Measurements from ENCODE around the gene CHSY1.
"Not testable (repeated sequence)": the region's sequence is repeated elsewhere in the genome, so short reads cannot be mapped to it uniquely, and the experiment has no call there.

CHSY1 gene, protein sequence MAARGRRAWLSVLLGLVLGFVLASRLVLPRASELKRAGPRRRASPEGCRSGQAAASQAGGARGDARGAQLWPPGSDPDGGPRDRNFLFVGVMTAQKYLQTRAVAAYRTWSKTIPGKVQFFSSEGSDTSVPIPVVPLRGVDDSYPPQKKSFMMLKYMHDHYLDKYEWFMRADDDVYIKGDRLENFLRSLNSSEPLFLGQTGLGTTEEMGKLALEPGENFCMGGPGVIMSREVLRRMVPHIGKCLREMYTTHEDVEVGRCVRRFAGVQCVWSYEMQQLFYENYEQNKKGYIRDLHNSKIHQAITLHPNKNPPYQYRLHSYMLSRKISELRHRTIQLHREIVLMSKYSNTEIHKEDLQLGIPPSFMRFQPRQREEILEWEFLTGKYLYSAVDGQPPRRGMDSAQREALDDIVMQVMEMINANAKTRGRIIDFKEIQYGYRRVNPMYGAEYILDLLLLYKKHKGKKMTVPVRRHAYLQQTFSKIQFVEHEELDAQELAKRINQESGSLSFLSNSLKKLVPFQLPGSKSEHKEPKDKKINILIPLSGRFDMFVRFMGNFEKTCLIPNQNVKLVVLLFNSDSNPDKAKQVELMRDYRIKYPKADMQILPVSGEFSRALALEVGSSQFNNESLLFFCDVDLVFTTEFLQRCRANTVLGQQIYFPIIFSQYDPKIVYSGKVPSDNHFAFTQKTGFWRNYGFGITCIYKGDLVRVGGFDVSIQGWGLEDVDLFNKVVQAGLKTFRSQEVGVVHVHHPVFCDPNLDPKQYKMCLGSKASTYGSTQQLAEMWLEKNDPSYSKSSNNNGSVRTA

DNA sequence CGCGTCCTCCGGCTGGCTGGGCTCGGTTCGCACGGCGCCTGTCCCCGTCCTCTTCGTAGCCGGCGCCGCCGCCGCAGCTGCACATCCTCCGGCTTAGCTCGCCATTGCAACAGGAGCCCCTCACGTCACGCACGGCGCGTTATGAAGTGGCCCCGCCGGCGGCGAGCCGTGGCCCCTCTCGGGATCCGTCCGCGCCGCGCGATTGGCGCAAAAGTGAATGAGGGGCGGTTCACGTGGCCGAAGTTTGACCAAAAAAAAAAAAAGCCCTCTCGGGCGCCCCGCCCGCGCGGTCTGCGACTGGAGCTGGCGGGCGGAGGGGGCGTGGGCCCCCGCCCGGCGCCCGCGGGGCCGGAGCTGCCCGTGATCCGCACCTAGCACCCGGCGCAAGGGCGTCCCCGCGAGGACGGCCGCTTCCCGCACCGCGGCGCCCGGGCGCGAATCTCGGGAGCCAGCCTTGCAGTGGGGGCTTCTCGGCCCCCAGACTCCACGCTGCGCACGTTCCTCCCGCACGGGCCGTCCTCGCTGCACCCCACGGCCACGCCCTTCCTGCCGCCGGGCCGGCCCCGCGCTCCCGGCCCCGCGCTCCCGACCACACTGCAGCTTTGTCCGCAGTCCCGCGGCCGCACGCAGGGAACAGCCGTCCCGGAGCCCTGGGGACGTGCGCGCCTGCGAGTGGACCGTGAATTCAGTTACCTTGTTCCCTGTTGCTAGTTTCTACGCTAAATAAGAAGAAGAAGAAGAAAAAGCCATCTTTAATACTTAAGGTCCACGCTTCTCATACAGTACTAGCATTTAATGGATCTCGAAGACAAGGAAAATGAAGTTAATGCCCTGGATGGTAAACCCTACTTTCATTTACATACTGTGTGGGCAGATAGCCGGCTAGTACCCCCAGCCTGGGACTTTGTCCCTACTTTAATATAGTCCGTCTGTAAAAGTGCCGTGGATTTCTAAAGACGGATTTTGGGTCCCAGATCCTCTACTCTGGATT lies at the start of gene CHSY1:
CHSY1 (minus strand) TSS at position 219 of the 991 bp plus-strand sequence. CDS start 592 bp downstream, outside the sequence.
- DNase-seq, result peak; percentile 91

DNA sequence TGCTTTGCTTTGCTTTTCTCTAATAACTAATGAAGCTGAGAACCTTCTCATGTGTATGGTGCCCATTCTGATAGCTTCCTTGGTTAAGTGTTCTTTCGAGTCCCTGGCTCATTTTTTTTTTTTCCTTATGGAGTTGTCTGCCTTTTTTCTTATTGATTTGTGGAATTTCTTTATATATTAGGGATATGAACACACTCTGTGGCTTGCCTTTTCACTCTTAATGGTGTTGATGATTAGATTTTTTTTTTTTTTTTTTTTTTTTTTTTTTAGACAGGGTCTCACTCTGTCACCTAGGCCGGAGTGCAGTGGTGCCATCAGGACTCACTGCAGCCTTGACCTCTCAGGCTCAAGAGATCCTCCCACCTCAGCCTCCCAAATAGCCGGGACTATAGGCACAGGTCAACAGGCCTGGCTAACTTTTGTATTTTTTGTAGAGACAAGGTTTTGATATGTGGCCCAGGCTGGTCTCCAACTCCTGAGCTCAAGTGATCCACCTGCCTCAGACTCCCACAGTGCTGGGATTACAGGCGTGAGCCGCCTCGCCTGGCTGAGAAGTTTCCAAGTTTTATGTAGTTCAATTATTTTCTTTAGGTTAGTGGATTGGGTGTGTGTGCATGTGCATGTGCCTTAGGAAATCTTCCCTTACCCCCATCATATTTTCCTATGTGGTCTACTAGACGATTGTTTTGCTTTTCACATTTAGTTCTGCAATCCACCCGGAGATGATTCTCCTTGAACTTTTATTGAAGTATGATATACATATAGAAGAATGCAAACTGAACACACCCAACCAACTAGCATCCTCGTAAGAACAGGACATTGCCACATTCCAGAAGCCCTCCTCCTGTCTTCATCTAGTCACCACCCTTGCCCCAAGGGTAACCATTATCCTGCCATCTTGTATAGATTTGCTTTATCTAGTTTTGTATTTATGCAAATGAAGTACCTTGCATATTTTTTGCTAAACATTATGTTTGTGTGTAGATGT lies 44.9 kb upstream of the CHSY1 start:
- no peak for DNase-seq

DNA sequence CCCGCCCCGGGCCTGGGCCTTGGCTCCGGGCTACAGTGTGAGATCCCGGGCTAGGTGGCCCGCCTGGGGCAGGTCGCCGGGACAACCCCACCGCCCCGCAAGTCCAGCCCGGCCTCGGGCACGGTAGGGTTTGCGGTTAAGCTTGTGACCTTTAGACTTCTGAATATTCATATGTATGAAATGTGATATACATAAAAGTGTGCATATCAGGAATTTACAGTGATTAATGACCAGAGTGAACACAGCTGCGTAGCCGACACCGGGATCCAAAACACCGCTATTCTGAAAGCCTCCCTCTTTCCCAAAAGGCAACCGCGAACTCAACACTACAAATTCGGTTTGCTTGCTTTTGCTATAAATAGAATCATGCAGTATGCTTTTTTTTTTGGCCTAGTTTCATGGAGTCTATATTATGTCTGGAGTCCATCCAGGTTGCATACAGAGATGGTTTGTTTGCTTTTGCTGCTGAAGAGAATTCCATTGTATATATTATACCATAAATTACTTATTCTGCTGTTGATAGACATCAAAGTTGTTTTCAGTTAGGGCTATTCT lies 43.8 kb upstream of the CHSY1 start:
- no peak for DNase-seq

DNA sequence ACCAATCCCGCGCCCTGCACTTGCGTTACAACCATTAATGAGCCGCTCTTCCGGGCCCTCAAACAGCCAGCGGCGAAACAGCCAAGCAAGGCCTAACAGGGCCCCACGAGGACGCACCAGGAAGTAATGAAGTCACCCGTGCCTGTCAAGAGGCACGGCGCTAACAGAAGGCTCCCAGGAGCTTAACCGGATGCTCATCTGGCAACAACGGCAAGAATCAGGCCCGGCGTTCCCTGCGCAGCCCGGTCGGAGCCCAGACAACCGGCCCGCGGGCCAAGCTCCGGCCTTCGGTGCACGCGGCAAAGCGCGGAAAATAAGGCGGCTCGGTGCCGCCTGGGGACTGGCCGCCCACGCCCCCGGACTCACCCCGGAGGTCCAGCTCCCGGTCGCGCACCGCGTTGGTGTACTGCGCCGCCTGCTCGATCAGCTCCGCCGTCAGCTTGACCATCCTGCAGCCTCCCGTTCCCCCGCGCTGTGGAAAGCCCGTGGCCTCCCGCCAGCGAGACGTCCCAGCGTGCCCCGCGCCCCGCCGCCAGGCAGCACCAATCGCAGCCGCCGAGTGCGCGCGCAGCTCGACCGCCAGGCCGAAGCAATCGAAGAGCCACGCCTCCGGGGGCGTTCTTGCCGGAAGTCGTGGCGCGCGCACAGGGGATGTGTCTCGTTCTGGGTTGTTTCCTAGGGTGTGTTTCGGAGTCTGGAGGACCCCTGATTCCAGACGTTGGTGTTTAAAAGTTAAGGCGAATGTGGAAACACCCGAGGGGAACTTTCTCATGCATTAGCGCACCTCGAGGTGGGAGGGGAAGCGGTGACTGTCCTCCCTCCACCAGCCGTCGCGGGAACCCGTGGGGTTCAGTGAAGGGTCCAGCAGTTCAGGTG lies 43.1 kb upstream of the CHSY1 start, which contains the start of gene SNRPA1:
SNRPA1 (minus strand) TSS at position 518 of the 876 bp plus-strand sequence; CDS start at position 448, 70 bp downstream.
- peak; percentile 96 for DNase-seq

DNA sequence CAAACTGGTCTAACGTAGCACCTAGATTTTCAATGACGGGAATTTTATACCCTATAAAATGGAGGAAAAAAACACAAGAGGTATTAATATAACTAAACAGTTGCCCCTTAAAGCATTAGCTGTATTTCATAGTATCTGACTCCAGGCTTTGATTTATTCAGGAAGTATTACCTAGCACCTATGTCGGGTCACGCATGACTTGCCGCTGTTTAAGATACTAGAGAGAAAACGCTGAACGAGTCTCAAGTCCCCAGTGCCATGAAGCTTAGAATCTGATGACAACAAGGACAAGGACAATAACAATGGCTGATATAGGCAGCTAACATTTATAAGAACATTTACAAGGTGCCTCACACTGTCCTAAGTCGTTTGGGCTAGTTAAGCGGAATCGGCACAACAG lies 41.3 kb upstream of the CHSY1 start:
- DNase-seq, result no peak

DNA sequence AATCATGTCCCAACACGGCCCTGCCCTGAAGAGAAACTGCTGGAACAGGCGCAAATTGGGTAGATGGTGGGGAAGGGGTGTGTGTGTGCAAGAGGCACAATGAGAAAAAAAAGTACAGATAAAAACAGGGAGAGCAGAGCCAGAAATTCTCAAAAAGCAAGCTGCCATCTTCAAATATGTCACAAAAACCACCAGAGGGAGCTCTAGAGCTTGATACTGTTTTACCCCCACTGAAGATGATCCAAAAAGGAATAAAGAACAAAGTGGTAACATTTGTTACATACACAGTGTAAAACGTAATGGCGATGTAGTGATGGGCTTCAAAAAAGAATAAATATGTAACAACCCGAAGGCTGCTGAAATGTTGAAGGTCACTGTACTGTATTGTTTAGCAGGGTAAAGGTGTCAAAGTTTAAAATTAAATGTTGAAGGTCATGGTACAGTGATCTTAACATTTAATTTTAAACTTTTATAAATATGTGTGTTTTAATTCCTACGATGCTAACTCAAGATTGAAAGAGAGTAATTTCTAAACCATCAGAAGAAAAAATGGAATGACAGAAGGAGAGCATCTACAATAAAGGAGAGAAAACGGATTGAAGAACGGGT lies 37.2 kb upstream of the CHSY1 start:
- peak; percentile 75 for DNase-seq

DNA sequence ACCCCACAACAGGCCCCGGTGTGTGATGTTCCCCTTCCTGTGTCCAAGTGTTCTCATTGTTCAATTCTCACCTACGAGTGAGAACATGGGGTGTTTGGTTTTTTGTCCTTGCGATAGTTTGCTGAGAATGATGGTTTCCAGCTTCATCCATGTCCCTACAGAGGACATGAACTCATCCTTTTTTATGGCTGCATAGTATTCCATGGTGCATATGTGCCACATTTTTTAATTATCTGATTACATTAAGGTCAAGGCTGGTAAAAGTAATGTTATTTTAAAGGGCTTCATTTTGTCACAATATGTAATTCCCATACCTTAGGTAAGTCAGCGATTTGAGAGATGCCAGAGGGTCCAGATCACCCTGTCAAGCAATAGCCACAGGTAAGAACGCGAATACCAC lies 35.5 kb upstream of the CHSY1 start:
- not testable (repeated sequence) for DNase-seq

DNA sequence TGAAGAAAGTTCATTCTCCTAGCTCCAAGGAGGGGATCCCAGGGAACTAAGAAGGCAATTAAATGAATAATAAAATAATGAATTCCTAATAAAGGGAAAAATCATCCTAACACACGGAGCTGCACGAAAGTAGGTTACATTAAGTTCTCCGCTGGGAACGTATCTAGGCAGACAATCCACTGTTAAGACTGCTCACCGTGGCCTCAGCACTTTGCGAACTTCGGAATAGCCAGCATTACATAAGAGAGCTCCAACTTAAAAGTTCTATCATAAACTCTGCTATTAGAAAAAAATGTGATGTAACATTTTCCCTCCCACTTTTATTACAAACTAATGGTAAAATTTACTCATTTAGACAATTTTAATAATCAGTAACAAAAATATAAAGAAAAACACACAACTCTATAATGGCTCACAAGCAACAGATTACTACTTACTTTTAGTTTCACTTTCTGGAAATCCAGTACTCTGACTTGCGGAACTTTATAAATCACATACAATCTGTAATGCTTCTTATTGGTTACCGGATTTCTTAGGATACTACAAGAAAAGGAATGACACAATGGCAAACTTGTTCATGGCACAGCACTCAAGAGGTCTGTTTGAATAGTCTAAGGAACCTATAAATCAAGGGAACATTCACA lies 34.7 kb upstream of the CHSY1 start:
- no peak for DNase-seq

DNA sequence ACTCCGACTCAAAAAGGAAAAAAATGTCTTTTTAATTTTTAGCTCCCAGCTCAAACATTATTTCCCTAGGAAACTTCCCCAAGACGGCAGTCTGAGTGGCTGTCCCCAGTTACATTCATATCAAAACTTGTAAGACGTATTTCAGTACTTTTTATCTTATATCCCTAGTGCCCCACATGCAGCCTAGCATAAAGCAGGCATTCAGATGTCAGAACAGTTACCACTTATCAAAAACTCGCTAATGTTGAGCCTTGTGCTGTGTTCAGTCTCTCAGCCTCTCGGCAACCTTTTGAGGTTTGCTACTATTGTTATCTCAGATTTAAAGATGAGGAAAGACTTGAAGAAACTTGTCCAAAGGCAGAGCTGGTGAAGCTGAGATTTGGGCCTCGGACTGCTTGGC lies 32.1 kb upstream of the CHSY1 start:
- DNase-seq, result no peak

DNA sequence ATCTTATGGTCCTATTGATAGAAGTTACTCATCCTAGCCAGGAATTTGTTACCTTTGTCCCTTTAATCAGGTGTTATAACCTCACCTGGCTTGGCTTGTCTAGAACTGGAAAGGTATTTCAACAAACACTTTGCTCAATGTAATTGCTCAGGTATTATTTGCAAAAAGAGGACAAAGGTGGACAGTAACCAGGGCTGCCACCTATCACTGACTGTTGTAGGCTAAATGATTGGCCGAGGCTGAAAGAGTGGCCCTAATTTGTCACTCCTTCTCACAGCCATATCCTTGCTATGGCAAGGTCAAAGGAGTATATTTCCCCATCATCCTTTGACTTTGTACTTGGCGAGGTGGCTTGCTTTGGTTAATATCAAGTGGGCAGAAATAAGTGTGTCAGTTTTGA lies 28.2 kb upstream of the CHSY1 start:
- no peak for DNase-seq

DNA sequence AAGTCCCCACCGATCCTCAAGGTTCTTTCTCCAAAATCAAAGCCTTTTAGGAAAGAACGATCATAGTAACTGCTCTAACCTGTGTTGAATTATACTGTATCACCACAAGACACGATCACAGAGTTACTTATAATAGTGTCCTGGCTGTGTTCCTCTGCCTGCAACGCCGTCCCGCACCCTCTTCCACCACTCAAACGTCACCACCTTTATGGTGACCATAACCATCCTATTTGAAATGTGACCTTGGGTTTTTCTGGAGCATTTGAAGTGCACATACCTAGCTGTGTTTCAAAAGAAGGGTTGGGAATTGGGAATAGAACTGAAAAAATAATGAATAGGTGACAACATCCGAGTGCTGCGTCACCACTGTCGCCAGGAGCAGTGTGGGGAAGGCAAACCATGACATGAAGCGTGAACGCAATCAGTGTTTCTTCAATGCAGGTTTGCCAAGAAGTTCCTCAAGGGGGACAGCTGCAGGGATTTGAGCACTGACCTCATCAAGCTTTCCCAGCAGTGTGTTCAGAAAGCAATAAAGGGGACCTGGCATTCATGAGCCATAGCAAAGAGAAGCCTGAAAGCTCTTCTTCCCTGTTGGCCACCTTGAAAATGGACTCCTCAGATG lies 26.2 kb upstream of the CHSY1 start:
- peak; percentile 69 for DNase-seq

DNA sequence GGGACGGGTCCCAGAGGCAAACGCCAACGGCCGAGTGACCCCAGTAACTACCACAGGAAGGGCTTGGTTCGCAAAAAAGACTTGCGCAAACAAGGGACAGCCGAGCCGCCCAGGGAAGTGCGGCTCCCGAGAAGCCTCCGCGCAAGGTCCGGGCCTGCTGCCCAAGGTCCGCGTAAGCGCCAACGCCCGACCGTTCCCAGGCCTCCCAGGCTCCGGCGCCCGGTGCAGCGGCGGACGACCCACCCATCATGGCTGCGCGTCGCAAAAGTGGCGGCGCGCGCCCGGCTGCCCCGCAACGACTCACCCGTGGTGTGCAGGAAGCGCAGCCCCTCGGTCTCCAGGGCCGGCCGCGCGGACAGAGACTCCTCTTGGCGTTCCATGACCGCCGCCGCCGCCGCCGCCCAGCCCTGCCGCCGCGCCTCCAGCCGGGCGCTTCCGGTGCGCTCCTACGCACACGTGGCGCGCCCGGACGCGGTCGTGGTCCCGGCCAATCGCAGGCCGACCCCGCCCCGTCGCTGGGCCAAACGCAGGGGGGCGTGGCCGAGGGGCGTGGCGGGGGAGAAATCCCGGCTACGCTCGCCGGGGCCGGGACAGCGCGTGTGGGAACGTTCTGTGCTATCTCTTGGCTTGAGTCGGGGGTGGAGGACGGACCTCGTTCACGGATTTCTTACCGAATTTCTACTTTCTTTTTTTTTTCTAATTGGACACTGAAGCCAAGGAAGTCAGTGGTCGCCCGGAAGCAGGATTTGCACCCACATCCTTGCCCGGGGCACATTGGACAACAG lies 25.4 kb upstream of the CHSY1 start, which contains the start of gene SELENOS:
SELENOS (minus strand) TSS at position 448 of the 785 bp plus-strand sequence; CDS start at position 380, 68 bp downstream.
- peak; percentile 93 for DNase-seq

DNA sequence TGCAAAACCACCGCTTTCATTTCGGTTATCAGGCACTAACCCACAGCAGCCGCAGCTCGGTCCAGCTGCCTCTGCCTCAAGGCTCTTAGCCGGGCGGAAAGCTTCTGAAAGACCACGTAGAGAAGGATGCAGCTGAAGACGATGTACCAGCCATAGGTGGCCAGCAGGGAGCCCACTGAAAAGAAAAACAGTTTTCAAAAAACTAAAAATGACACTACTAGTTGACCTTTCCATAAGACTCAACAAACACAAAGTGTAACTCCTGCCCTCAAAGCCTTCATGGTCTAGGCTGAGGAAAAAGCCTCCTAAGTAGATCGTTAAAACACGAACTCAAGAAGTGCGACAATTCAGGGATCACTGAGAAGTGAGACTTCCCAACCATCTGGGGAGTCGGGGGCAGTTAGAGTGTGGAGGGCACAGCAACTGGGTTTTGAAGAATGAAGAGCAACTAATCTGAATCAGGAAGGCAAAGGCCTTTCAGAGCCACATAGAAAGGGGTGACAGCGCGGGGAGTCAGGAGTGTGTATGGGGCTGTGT lies 24.7 kb upstream of the CHSY1 start:
- peak; percentile 59 for DNase-seq

DNA sequence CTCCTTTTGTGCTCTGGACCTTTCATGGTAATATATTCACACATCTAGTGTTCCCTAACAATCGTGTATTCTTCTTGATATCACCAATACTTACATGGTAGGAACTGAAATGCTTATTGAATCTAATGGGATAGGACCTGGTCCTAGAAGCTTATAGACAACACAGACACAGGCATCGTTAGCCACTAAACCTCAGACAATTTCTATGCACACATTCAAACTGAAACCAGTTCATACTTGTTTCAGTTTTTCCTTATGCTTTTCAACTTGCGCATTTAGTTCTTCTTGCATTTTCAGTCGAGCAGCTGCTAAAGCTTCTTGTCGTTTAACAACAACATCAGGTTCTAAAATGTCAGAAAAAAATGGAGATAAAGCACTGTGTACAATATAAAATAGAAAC lies 23.2 kb upstream of the CHSY1 start:
- DNase-seq, result no peak

DNA sequence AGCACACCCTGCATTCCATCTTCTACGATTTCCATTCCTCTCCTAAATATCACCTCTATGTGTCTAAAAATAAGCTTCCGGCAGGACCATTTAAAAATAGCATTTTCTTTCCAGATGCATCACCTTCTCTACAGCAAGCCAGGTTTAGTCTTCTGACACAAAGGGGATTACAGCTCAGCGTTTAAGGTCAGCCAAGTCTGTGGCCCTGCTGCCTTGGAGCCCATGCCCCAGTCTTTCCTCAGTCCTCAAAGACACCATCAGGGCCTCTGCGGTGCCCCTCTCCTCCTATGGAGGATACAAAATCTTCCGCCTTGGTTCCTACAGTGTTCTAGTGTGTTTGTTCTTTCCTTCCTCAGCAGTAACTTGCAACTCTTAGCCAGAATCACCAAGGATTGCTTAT lies 21.7 kb upstream of the CHSY1 start:
- DNase-seq, result no peak

DNA sequence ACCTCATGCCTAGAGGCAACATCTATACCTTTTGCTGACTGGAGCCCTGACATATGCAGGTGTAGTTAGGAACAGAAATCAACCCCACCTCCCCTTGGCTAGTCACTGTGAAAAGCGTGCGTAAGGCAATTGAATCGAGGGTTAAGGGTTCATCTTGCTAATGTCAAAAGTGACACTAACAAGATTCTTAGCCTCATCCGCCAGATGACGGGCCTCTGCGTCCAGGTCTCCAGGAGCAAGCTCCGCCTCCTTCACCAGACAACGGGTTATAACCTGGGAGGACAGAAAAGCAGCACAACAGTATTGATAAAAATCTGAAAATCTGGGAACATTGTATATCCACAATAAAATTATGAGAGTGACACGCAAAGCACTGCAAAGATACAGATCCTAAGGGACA lies 20.7 kb upstream of the CHSY1 start:
- peak; percentile 69 for DNase-seq

All from NCI-H82 (cell line).